ENCODE results near the gene OXTR. TPM values are rescaled to one million over a fixed set of nuclear protein-coding genes. Genes with fewer than 3 reads are reported as not detected.

The OXTR gene
- total and polyA plus RNA-seq, 2 of the 13 experiments (the other 11 are each of a cell fraction or from before 2014, with no cell fraction given) = 0.36 to 0.95 TPM

DNA sequence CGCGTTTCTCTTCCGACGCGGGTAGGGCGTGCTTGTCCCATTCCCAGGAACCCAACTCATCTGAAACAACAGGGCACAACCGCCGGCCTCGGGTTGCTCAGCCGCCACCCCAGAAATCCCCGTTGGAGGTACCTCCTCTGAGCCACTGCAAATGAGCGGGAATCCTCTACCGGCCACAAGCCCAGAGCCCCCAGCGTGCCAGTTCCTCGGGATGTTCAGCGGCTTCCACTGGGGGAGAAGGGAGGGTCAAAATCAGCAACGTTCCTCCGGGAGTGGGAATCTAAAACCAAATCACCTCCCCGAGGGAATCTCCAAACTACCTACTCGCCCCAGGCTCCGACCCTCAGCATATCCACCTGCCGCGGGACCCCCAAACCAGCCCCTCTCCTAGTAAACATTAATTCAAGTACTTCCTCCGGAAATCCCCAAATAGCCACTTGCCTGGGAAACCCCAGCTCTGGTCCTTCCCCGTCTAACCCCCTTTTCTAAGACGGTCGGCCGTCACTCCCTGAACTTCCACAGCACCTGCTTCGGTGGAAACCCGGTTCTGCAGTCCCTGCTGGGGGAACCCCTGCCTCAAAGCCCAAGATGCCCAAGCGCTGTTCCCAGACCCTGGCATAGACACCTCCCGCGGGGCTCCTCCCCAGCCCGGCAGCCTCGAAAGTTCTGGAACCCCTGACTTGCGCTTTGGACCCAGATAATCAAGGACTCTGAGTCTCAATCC is 887 bp downstream of the OXTR start (continued):
- TF ChIP-seq, protein P1, sequence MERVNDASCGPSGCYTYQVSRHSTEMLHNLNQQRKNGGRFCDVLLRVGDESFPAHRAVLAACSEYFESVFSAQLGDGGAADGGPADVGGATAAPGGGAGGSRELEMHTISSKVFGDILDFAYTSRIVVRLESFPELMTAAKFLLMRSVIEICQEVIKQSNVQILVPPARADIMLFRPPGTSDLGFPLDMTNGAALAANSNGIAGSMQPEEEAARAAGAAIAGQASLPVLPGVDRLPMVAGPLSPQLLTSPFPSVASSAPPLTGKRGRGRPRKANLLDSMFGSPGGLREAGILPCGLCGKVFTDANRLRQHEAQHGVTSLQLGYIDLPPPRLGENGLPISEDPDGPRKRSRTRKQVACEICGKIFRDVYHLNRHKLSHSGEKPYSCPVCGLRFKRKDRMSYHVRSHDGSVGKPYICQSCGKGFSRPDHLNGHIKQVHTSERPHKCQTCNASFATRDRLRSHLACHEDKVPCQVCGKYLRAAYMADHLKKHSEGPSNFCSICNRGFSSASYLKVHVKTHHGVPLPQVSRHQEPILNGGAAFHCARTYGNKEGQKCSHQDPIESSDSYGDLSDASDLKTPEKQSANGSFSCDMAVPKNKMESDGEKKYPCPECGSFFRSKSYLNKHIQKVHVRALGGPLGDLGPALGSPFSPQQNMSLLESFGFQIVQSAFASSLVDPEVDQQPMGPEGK (CRISPR knock-in tag; IDR thresholded peaks at IDR 0.05) = no peak
- TF ChIP-seq FOXK2 (IDR thresholded peaks at IDR 0.05) = no peak
- peak; percentile 15; the same call in 1 of the 2 replicates for TF ChIP-seq ZNF777 (CRISPR knock-in tag; IDR thresholded peaks at IDR 0.05)
- no peak for TF ChIP-seq ZNF44 (CRISPR knock-in tag; IDR thresholded peaks at IDR 0.05)
- TF ChIP-seq, protein P2, sequence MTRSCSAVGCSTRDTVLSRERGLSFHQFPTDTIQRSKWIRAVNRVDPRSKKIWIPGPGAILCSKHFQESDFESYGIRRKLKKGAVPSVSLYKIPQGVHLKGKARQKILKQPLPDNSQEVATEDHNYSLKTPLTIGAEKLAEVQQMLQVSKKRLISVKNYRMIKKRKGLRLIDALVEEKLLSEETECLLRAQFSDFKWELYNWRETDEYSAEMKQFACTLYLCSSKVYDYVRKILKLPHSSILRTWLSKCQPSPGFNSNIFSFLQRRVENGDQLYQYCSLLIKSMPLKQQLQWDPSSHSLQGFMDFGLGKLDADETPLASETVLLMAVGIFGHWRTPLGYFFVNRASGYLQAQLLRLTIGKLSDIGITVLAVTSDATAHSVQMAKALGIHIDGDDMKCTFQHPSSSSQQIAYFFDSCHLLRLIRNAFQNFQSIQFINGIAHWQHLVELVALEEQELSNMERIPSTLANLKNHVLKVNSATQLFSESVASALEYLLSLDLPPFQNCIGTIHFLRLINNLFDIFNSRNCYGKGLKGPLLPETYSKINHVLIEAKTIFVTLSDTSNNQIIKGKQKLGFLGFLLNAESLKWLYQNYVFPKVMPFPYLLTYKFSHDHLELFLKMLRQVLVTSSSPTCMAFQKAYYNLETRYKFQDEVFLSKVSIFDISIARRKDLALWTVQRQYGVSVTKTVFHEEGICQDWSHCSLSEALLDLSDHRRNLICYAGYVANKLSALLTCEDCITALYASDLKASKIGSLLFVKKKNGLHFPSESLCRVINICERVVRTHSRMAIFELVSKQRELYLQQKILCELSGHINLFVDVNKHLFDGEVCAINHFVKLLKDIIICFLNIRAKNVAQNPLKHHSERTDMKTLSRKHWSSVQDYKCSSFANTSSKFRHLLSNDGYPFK (CRISPR knock-in tag; IDR thresholded peaks at IDR 0.05; ENCODE audit: borderline replicate concordance) = 0 out of 2 replicates have a peak, but pooled peaks have one; percentile 3
- TF ChIP-seq, protein P3, sequence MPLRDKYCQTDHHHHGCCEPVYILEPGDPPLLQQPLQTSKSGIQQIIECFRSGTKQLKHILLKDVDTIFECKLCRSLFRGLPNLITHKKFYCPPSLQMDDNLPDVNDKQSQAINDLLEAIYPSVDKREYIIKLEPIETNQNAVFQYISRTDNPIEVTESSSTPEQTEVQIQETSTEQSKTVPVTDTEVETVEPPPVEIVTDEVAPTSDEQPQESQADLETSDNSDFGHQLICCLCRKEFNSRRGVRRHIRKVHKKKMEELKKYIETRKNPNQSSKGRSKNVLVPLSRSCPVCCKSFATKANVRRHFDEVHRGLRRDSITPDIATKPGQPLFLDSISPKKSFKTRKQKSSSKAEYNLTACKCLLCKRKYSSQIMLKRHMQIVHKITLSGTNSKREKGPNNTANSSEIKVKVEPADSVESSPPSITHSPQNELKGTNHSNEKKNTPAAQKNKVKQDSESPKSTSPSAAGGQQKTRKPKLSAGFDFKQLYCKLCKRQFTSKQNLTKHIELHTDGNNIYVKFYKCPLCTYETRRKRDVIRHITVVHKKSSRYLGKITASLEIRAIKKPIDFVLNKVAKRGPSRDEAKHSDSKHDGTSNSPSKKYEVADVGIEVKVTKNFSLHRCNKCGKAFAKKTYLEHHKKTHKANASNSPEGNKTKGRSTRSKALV (CRISPR knock-in tag; IDR thresholded peaks at IDR 0.05) = 0 out of 2 replicates have a peak, but pooled peaks have one; percentile 11
- TF ChIP-seq HMG20A (CRISPR knock-in tag; IDR thresholded peaks at IDR 0.05; ENCODE audit: borderline replicate concordance) = no peak
- no peak for TF ChIP-seq ARID2 (CRISPR knock-in tag; IDR thresholded peaks at IDR 0.05; ENCODE audit: borderline replicate concordance)
- no peak for TF ChIP-seq ZNF782 (CRISPR knock-in tag; IDR thresholded peaks at IDR 0.05; ENCODE audit: borderline replicate concordance)
- TF ChIP-seq XBP1 (CRISPR knock-in tag; IDR thresholded peaks at IDR 0.05) = no peak
- TF ChIP-seq, protein P4, sequence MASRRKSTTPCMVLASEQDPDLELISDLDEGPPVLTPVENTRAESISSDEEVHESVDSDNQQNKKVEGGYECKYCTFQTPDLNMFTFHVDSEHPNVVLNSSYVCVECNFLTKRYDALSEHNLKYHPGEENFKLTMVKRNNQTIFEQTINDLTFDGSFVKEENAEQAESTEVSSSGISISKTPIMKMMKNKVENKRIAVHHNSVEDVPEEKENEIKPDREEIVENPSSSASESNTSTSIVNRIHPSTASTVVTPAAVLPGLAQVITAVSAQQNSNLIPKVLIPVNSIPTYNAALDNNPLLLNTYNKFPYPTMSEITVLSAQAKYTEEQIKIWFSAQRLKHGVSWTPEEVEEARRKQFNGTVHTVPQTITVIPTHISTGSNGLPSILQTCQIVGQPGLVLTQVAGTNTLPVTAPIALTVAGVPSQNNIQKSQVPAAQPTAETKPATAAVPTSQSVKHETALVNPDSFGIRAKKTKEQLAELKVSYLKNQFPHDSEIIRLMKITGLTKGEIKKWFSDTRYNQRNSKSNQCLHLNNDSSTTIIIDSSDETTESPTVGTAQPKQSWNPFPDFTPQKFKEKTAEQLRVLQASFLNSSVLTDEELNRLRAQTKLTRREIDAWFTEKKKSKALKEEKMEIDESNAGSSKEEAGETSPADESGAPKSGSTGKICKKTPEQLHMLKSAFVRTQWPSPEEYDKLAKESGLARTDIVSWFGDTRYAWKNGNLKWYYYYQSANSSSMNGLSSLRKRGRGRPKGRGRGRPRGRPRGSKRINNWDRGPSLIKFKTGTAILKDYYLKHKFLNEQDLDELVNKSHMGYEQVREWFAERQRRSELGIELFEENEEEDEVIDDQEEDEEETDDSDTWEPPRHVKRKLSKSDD (CRISPR knock-in tag; IDR thresholded peaks at IDR 0.05; ENCODE audit: low read depth) = no peak
- no peak for TF ChIP-seq ETV6 (CRISPR knock-in tag; conservative IDR thresholded peaks at IDR 0.05)
- no peak for TF ChIP-seq MTF2 (CRISPR knock-in tag; IDR thresholded peaks at IDR 0.05; ENCODE audit: borderline replicate concordance)
- TF ChIP-seq, protein P5, sequence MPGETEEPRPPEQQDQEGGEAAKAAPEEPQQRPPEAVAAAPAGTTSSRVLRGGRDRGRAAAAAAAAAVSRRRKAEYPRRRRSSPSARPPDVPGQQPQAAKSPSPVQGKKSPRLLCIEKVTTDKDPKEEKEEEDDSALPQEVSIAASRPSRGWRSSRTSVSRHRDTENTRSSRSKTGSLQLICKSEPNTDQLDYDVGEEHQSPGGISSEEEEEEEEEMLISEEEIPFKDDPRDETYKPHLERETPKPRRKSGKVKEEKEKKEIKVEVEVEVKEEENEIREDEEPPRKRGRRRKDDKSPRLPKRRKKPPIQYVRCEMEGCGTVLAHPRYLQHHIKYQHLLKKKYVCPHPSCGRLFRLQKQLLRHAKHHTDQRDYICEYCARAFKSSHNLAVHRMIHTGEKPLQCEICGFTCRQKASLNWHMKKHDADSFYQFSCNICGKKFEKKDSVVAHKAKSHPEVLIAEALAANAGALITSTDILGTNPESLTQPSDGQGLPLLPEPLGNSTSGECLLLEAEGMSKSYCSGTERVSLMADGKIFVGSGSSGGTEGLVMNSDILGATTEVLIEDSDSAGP (CRISPR knock-in tag; IDR thresholded peaks at IDR 0.05; ENCODE audit: borderline replicate concordance) = 0 out of 2 replicates have a peak, but pooled peaks have one; percentile 3
- TF ChIP-seq, protein P6, sequence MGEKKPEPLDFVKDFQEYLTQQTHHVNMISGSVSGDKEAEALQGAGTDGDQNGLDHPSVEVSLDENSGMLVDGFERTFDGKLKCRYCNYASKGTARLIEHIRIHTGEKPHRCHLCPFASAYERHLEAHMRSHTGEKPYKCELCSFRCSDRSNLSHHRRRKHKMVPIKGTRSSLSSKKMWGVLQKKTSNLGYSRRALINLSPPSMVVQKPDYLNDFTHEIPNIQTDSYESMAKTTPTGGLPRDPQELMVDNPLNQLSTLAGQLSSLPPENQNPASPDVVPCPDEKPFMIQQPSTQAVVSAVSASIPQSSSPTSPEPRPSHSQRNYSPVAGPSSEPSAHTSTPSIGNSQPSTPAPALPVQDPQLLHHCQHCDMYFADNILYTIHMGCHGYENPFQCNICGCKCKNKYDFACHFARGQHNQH (CRISPR knock-in tag; IDR thresholded peaks at IDR 0.05) = no peak
- no peak for TF ChIP-seq ZNF577 (CRISPR knock-in tag; IDR thresholded peaks at IDR 0.05; ENCODE audit: borderline replicate concordance, low read depth)
